ENCODE data around the gene COMMD3.
"Not testable (repeated sequence)": the region's sequence is repeated elsewhere in the genome, so short reads cannot be mapped to it uniquely, and the experiment has no call there.

COMMD3 gene

DNA sequence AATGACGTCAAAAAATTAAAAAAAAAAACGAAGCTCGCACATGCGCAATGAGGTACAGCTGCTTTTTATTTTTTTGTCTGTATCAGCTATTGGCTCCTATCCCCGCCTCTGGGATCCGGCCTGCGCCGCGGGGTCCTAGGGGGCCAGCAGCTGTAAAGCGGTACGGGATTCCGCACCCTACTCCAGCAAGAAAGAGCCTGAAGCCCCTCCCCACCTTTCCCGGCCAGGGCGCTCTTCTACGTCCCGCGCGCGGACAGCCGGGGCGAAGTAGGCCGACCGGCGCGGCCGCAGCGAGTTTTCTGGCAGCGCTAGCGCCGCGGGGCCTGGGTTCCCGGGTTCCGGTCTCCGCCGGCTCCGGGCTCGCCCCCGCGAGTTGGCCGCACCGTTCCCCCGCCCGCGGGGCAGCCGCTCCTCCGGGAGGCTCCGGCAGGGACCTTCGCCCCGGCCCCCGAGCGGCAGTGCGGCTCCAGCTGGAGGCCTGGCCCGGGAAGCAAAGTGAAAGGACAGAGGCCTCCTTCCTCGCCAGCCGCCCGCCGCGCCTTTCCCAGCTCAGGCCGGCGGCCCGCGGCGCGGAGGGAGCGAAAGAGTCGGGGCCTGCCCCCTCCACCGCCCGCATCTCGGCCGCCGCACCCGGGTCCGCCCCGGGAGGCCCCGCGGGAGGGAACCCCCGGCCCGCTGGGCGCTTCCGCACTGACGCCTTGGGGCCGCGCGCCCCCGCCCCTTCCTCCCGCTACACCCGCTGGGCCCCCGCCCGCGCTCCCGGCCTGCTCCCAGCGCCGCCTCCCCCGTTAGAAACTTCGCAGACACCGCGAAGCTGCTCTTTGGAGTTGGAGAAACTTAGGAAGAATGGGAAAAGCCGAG, 24.4 kb downstream of the COMMD3 start:
- DNase-seq = peak; percentile 75

DNA sequence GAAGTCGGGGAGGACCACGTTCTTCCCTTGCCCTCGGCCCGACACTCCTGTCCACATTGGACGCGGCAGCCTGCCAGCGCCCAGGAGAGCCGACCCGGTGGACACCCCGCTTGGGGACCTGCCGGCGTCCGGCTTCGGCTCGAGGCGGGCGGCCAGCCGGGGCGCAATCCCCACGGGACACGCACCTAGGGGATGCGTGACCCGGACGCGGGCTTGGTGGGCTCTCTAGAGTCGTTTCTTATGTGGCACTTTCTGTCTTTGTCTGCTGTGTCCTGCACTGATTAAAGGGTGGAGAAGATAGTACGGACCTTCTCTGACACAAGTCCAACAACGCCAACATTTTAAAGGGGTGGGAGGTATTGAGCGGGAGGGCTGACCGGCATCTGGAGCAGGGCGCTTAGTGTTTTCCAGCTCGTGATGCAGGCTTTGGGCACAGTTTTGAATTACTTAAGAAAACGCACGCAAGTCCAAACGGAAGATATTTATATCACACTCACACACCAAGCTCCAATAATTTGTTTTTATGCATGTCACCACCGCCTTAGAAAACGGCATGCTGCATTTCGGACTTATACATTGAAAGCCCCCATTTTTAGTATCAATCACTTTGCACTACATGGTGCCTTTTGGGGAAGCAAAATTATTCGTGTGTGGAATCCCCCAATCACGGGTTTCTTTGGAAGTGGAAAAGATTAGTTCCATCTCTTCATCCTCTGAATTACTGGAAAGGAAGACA, 25.2 kb downstream of the COMMD3 start:
- DNase-seq = peak; percentile 1

DNA sequence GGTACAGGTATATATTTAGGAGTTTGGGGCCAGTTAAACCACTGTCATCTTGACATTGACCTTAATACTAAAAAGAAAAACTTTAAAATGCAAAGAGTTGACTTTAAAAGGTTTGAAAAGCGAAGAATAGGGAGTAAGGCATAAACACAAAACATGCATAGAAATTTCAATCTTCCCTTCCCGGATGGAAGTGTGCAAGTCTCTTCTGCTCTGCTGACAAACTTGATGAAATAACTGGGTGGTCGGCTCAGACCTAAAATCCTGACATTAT, 25.7 kb downstream of the COMMD3 start:
- DNase-seq = no peak

DNA sequence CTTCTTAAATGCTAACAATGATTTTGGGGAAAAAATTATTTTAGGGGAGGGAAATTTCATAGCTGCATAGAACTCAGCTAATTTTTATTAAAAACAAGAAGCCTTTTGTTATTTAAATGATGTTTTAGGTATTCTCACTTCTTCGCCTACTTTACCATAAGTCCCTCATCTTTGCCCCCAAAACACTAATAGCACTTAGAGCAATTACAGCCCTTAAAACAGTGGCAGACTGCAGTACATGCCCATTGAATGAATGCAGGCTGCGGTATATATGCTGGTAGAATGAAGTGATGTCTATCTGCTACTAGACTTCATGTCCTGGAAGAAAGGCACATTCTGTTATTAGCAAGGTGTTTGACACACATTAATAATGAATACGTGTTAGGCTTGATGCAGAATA, 26.2 kb downstream of the COMMD3 start:
- DNase-seq = no peak

DNA sequence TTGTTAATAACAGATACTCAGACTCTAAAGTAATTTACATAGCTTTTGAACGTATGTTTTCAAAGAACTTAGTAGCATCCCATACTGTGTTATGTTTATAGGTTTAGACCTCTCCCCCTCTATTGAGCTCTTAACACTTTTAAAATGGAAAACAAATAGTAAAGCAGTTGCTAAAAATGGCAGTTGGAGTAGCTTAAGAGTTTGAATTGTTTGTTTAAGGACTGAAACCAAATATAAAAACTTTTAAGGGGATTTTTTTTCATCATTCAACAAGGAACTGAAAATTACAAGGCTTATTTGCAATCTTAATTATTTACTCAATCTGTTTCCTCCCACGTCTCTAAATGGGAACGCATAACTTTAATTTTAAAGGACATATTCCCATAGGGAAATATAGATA, 27.5 kb downstream of the COMMD3 start:
- DNase-seq = no peak

DNA sequence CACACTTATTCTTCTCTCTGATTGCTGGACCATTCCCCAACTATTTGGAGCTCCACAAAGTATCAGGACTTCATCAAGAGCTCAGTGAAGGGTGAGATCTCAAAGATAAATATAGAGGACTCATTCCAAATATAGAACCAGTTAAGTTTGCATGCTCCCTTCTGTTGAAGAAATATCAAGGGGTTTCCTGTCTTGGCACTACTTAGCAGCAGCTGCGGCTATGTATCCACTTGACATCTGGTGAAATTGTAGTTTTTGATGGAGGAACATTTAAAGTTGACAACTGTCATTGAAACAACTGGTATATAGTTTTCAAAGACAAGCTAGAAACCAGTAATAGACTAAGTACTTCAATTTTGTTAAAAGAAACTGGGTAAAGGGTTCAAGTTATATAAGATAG, 28.1 kb downstream of the COMMD3 start:
- DNase-seq = peak; percentile 8

DNA sequence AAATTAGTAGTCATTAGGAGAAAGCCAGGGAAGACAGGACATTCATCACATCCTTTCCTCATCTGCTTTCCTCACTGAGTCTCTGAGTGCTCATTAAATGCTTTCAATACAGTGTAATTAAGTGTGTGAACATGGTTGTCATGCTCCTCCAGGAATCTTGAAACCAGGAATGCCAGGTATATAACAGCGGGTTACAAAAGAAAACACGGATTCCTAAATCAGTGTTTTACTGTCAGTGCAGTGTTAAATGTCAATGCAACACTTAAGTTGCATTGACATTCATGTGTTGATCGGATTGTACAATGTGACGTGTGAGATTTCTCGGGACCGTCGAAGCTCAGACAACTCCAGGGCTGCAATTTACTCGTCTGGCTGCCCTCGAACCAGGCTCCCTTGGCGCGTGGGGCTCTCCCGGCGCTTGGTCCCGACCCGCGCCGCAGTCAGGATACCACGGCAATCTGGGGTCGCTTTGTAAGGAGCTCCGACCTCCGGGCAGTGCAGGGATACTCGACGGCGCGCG, 28.7 kb downstream of the COMMD3 start:
- no peak for DNase-seq

DNA sequence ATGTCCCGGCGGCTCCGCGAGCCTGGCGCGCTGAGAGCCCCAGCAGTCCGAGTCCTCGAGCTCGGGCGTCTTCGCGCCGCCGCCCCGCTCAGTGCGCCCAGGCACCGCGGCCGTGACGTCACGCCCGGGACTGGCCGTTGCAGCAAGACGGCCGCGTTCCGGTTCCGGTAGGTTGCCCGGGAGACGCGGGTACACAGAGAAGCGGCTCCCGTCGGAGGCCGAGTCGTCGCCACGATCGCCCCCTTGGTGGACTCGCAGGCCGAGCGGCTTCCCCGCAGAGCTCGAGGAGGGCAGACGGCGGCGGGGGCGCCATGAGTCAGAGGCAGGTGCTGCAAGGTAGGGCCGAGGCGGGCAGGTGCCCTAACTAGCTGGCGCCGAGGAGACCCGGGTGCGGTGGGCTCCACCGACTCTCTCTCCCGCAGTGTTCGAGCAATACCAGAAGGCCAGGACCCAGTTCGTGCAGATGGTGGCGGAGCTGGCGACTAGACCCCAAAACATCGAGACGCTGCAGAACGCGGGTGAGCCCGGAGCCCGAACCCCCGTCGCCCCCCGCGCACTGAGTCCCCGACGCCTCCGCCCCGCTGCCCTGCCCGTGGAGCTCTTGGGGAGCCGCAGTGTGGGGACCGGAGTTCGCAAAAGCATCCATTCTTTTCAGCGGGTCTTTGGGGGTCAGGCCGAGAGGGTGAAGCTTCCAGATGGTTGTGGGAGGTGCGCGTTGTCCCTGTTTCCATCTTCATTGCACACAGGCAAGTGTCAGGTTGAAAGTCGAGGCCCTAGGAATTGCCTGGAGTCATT, 29.3 kb downstream of the COMMD3 start, which contains the start of gene SPAG6:
TSS of gene SPAG6 (plus strand) at position 196 of the 795 bp plus-strand sequence. CDS start at position 312, 116 bp downstream.
- no peak for DNase-seq

DNA sequence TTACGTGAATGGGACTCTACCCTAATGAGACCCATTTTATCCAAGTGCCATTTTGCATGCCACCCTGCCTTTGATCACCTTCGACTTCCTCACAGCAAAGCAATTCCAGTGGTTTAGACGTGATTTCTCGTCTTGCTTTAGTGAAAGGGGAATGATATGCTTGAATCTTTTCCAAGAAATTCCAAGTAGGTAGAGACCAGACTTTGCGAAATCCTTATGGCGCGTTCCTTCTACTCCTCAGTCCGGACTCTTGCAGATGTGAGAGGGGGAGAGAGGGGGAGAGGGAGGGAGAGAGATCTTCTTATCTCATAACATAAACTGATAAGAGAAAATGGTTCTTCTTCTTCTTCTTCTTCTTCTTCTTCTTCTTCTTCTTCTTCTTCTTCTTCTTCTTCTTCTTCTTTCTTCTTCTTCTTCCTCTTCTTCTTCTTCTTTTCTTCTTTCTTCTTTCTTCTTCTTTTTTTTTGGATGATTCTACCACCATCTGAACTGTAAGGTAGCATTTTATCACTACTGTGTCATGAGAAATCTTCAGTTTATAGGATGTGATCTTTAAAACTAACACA, 30.0 kb downstream of the COMMD3 start:
- DNase-seq = no peak

DNA sequence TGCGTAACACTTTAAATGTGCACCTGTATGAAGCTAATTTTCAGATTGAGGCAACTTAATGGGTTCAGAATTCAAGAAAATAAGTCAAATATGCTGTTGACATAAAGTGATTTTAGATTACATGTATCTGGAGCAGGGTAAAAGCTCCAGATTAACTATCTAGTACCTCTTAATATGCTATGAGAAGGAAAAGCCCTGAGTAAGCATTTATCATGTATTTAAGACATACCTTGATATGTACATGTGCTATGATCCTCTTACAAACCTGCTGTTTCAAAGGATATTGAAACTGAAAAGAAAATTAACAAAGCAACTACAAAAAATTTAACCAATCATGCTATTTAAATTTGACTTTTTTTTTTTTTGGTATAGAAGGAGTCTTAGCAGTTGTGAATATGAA, 33.6 kb downstream of the COMMD3 start:
- DNase-seq = no peak

DNA sequence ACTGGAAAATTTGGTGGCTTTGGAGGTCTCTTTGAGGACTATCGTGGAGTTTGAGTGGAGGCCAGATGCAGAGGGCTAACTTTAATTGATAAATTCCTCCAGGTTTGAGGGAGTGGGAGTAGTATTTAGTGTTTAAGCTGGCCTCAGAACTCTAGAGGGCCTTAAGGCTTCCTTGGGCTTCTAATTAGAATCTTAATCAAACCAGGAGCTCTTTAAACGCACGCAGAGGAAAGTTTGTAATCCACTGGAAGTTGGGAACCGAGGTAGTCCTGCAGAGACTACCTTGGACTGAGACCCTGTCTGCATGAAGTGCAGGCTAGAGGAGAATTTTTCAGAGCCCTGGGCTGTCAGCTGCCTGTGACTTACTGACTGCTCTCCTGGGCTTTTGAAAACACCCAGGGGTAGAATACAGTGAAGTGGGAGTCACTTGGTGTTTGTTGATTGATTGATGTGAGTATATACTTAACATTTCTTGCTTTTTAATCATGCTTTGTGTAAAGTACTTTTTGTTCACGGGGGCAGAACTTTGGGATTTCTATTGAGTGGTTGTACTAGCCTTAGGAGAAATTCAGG, 35.0 kb downstream of the COMMD3 start:
- no peak for DNase-seq

DNA sequence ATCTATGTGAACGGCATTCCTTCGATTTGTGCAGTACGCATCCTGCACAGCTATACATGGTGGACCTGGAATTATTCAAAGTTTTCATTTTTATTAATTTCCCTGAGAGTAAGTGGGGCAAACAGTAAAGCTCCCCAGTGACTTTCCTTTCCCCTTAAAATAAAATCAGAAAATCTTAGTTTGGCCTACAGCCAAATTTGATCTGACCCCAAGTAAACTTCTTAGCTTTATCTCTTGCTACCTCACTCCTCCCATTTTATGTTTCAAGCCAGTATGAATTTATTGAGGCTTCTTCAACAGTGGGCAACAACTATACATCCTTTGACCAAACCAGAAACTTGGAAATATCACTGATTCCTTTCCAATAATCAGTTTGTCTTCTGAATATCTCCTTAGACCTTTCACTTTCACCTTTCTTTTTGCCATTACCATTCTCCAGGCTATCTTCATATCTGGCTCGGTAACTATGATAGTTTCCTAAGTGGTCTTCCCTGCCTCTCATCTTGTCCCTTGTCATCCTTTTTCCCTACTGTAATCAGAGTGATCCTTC, 40.2 kb downstream of the COMMD3 start:
- no peak for DNase-seq

DNA sequence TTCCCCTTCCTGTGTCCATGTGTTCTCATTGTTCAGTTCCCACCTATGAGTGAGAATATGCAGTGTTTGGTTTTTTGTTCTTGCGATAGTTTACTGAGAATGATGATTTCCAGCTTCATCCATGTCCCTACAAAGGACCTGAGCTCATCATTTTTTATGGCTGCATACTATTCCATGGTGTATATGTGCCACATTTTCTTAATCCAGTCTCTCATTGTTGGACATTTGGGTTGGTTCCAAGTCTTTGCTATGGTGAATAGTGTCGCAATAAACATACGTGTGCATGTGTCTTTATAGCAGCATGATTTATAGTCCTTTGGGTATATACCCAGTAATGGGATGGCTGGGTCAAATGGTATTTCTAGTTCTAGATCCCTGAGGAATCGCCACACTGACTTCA, 41.6 kb downstream of the COMMD3 start:
- not testable (repeated sequence) for DNase-seq

DNA sequence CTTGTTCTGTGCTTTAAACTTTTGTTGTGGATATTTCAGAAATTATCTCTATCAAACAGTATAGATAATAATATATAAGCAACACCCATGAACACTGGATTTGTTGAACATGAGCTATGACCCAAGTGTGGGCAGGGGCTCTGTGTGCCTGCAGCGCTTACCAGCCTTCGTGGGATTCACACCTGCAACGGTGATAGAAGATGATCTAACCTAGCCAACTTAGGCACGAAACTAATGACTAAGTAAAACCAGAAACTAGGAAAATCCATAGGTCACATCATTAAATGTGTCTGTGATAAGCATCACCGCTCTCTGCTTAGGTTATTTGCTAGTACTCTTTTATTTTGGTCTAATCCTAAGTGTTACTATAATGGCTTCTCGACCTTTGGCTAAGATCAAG, 47.1 kb downstream of the COMMD3 start:
- no peak for DNase-seq

DNA sequence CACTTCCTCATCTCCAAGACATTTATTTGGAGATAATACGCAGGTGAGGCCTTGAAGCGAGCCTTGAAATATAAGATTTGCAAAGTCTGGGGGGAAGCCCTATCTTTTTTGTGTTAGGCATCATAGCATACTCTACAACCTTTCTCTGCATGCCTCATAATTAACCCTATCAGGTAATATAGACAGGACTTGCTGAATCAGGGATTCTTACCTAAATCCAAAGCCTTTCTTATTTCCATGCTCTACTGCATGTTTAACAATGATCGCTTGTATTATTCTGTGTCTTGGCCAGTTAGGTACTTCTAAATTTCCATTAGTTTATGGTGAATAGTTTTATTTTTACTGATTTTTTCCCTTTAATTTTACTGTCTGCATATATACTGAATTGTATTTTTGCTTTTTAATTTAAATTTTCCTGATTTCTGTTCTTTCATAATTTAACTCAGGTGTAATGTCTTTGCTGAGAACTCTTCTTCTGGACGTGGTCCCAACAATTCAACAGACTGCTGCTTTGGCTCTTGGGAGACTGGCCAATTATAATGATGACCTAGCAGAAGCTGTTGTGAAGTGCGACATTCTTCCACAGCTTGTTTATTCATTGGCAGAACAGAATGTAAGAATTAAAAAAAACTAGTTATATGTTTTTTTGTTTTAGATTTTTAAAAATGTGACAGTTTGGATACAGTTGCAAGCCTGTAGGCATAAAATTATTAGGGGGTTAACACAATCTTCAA, 48.4 kb downstream of the COMMD3 start:
- DNase-seq = no peak

DNA sequence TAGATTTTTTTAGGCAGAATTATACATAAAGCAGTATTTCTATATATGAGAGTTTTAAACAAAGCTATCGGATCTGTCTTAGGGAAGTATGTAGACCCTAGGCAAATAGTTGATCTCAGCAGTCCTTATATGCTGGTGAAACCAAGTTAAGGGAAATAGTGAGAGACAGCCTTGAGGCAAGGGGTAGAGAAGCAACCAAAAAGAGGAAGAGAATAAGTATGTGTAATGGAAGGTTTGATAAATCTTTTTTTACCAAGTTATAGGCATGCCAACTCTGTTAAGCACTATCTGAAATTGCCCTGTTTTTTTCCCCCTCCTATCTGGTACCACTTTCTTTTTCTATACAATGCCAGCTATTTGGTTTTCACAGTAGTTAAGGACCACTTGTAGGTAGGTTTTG, 49.0 kb downstream of the COMMD3 start:
- no peak for DNase-seq

DNA sequence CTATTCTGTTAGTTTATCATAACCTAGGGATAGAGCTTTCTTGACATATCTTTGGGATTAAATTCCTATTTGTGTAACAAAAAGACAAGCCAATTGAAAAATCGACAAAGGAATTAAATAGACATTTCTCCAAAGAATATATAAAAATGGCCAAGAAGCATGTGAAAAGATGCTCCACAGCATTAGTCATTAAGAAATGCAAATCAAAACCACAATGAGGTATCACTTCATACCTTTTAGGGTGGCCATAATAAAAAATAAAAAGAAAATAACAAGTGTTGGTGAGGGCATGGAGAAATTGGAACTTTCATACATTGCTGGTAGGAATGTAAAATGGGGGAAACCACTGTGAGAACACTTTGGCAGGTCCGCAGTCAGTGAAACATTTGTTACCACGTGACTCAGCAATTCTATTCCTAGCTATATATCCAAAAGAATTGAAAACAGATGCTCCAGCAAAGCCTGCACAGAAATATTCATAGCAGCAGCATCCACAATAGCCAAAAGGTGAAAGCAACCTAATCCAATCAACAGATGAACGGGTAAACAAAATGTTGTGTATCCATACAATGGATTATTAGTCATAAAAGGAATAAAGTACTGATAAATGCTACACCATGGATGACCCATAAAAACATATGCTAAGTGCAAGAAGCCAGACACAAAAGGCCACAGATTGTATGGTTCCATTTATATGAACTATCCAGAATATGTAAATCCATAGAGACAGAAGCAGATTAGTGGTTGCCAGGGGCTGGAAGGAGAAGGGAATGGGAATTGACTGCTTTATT, 49.7 kb downstream of the COMMD3 start:
- DNase-seq = no peak

DNA sequence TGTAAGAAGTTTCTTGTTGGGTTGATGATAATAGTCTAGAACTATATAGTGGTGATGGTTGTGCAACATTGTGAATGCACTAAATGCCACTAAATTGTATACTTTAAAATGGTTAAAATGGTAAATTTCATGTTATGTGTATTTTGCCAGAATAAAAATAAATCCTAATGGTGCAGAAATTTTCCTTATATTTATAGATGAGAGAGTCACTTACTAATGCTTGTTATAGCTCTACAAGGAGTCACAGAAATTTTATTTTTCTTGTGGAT, 50.2 kb downstream of the COMMD3 start:
- DNase-seq = no peak

DNA sequence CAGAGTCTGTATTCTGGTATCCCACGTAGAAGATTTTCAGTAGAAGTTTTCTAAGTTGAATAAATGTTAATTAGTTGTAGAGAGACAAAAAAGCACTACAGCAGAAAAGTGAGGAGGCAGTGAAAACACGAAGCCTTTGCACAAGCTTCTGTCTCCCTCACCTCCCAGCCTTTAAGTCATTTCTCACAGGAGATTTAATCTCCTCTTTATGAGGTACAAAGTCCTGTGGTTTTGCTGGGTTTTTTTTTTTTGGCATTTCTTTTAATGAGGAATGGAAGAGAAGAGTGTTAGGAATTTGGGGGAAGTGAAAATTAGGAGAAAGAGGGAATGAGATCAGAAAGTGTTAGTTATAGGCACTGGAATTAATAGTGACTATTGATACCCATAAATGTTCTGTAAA, 50.6 kb downstream of the COMMD3 start:
- DNase-seq = no peak

DNA sequence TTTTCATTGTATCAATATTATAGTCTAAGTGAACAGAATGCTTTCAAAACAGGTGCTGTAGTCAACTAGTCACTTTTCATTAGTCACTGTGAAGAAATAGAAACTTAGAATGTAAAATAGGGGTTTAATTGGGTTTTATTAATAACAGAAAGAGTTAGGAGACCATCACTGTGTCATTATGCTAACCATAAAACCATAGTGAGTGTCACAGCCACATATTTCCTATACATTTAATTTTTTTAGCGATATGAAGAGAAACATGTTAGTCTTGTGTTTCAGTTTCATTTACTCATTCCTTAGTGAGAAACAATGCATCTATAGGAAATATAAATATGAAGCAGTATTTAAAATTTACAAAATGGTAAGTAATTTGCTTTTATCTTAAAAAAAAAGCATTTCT, 51.3 kb downstream of the COMMD3 start:
- no peak for DNase-seq

DNA sequence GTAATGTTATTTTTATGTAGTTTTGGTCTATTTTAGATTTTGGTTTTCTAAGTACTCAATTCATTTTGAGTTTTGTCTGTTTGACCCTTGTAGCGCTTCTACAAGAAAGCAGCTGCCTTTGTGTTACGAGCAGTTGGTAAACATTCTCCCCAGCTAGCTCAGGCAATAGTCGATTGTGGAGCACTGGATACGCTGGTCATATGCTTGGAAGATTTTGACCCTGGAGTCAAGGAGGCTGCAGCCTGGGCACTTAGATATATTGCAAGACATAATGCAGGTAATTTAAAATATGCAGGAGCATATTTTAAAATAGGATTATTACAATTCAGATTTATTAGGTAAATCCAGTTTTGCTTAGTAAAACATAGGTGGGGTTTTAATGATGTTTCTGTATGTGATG, 52.2 kb downstream of the COMMD3 start:
- DNase-seq = no peak
